ENCODE data around the gene UGDH.
A peak's percentile ranks its signal among the peaks of the same experiment; 100 is the strongest.

Gene UGDH

GRCh38 chr4:39527296-39528060 is at the start of gene UGDH:
TSS of gene UGDH (minus strand) at chr4:39527439. CDS start at chr4:39521512, 5,927 bp downstream.
- H3K4me3 ChIP-seq (ENCODE audit: low read length) = peak within 1 kb of the TSS; percentile 89
- DNase-seq (ENCODE audit: low read depth) = peak; percentile 98
- no peak for TF ChIP-seq CTCF (IDR thresholded peaks at IDR 0.05; ENCODE audit: insufficient read depth, low read depth, low read length, missing control alignments)

- DNase-seq (ENCODE audit: low read depth) = peak; percentile 17
- no peak for TF ChIP-seq CTCF (IDR thresholded peaks at IDR 0.05; ENCODE audit: insufficient read depth, low read depth, low read length, missing control alignments)
- H3K4me3 ChIP-seq (ENCODE audit: low read length) = no peak overlapping the region
Observed at GRCh38 chr4:39574946-39575345, 47.7 kb upstream of the UGDH start.

GRCh38 chr4:39571504-39571903 is 44.3 kb upstream of the UGDH start:
- no peak for DNase-seq (ENCODE audit: low read depth)
- TF ChIP-seq CTCF (IDR thresholded peaks at IDR 0.05; ENCODE audit: insufficient read depth, low read depth, low read length, missing control alignments) = no peak
- H3K4me3 ChIP-seq (ENCODE audit: low read length) = no peak overlapping the region

GRCh38 chr4:39571054-39571453 is 43.8 kb upstream of the UGDH start:
- TF ChIP-seq CTCF (IDR thresholded peaks at IDR 0.05; ENCODE audit: insufficient read depth, low read depth, low read length, missing control alignments) = no peak
- no peak overlapping the region for H3K4me3 ChIP-seq (ENCODE audit: low read length)

GRCh38 chr4:39569209-39569608 is 42.0 kb upstream of the UGDH start:
- no peak for TF ChIP-seq CTCF (IDR thresholded peaks at IDR 0.05; ENCODE audit: insufficient read depth, low read depth, low read length, missing control alignments)
- no peak for DNase-seq (ENCODE audit: low read depth)
- no peak overlapping the region for H3K4me3 ChIP-seq (ENCODE audit: low read length)

More at GRCh38 chr4:39571054-39571453, 43.8 kb upstream of the UGDH start:
- DNase-seq (ENCODE audit: low read depth) = no peak

GRCh38 chr4:39568805-39569204 is 41.6 kb upstream of the UGDH start:
- DNase-seq (ENCODE audit: low read depth) = peak; percentile 88
- no peak for TF ChIP-seq CTCF (IDR thresholded peaks at IDR 0.05; ENCODE audit: insufficient read depth, low read depth, low read length, missing control alignments)
- H3K4me3 ChIP-seq (ENCODE audit: low read length) = no peak overlapping the region
